HFFc6 (cell line): Measurements from ENCODE around the gene CLDN10. TPM values are rescaled to one million over a fixed set of nuclear protein-coding genes. Genes with fewer than 3 reads are reported as not detected.
"Not testable (repeated sequence)": the region's sequence is repeated elsewhere in the genome, so short reads cannot be mapped to it uniquely, and the experiment has no call there.

Source experiments
- DNase-seq: peaks from one replicate; pipeline ENCODE4 v3.0.0-alpha.2; 2018
- H3K27ac Mint-ChIP-seq: 2 replicates; pipeline ENCODE4 v1.8.0; 2020; ENCODE audit warnings: mild to moderate bottlenecking, mixed read lengths
- H3K27me3 Mint-ChIP-seq: 2 replicates; pipeline ENCODE4 v1.8.0; 2021; ENCODE audit warnings: mild to moderate bottlenecking, moderate library complexity, mixed read lengths; ENCODE audit not compliant: insufficient read depth
- H3K36me3 Mint-ChIP-seq: 2 replicates; pipeline ENCODE4 v1.8.0; 2021; ENCODE audit warnings: low read depth, mixed read lengths
- H3K4me1 Mint-ChIP-seq: 2 replicates; pipeline ENCODE4 v1.8.0; 2020; ENCODE audit warnings: low read depth, mixed read lengths
- H3K4me3 Mint-ChIP-seq: 2 replicates; pipeline ENCODE4 v1.8.0; 2020; ENCODE audit warnings: mild to moderate bottlenecking, moderate library complexity, mixed read lengths
- H3K9me3 Mint-ChIP-seq: 2 replicates; pipeline ENCODE4 v1.8.0; 2020; ENCODE audit warnings: mild to moderate bottlenecking, mixed read lengths
- CTCF ChIP-seq: fragments of 200-600 bp; sonication (generic); IDR thresholded peaks from 2 replicates; pipeline ENCODE4 v1.5.0; 2021; ENCODE audit warnings: antibody characterized with exemption, mild to moderate bottlenecking
- total RNA-seq, 6 experiments: library from RNA; stranded (reverse); fragmentation: NEBNext Ultra II Directional; extraction: Animal tissue kit (Norgen Biotek cat#: 25700); gene quantifications; 2 replicates in 1 of 6; 3 replicates in 5 of 6; pipeline ENCODE4 v1.2.3, GENCODE V29; 2021

The CLDN10 gene
- total RNA-seq, 6 experiments from 2014 or later, result not detected

GRCh38 chr13:95564733-95565291 is 12.3 kb downstream of the CLDN10 start:
- DNase-seq, result peak; percentile 46
- no peak overlapping the region for H3K4me3 Mint-ChIP-seq
- TF ChIP-seq CTCF, result no peak
- H3K27ac Mint-ChIP-seq, result no peak overlapping the region; the same call in 1 of the 2 replicates
- 0 out of 2 replicates have a peak, but pooled peaks cover 6% of the 10 kb centered on the region for H3K9me3 Mint-ChIP-seq
- peaks cover 4% of the 10 kb centered on the region; the same call in 1 of the 2 replicates for H3K36me3 Mint-ChIP-seq
- H3K4me1 Mint-ChIP-seq, result peaks cover 12% of the 10 kb centered on the region
- H3K27me3 Mint-ChIP-seq, result peaks cover 12% of the 10 kb centered on the region

DNA sequence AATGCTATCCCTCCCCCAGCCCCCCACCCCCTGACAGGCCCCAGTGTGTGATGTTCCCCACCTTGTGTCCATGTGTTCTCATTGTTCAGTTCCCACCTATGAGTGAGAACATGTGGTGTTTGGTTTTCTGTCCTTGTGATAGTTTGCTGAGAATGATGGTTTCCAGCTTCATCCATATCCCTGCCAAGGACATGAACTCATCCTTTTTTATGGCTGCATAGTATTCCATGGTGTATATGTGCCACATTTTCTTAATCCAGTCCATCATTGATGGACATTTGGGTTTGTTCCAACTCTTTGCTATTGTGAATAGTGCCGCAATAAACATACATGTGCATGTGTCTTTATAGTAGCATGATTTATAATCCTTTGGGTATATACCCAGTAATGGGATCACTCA is 13.2 kb downstream of the CLDN10 start:
- H3K36me3 Mint-ChIP-seq, H3K4me3 Mint-ChIP-seq, H3K9me3 Mint-ChIP-seq, H3K27ac Mint-ChIP-seq, DNase-seq: not testable (repeated sequence)
- Mint-ChIP-seq H3K27me3 (peaks cover 12% of the 10 kb centered on the region), H3K4me1 (peaks cover 12% of the 10 kb centered on the region)

DNA sequence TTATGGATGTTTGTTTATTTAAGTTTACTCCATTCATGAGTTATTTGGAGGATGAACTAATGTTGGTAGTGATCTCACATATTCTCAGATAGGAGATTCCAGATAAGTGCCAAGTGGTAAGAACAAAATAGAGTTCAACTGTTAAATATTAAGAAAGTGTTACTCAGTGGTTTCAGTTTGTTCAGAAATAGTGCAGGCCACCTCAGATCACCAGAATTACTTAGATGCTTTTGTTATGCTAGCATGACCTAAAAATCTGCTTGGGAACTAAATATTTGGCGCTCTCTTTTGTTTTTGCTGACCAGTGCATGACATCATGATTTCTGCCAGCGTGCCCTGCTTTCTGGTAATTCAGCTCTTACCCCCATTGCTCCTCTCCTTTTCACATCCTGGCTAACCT is 15.6 kb downstream of the CLDN10 start:
- no peak for TF ChIP-seq CTCF
- Mint-ChIP-seq H3K9me3 (0 out of 2 replicates have a peak, but pooled peaks cover 6% of the 10 kb centered on the region), H3K27ac (no peak overlapping the region), H3K36me3 (peaks cover 4% of the 10 kb centered on the region; the same call in 1 of the 2 replicates), H3K4me1 (peaks cover 12% of the 10 kb centered on the region), H3K4me3 (no peak overlapping the region), H3K27me3 (peaks cover 11% of the 10 kb centered on the region)
- DNase-seq, result no peak

DNA sequence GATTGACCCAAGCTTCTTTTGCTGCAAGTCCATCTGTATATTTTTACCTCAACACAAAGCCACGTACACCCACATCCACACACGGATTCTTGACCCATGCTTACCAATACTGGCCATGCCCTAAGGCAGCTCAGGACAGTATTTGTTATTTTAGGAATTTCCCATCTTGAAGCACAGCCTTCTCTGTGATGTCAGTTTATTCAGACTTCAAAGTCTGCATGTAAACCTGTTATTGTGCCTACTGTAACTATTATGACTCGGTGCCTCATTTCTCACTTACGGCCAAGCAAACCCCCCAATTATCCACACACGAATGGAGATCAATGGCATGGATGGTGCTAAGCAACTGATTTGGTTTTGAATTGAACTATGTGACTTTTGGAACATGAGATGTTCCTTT is 17.5 kb downstream of the CLDN10 start:
- no peak for DNase-seq
- Mint-ChIP-seq H3K27ac (no peak overlapping the region), H3K27me3 (peaks cover 11% of the 10 kb centered on the region), H3K36me3 (peaks cover 13% of the 10 kb centered on the region), H3K4me1 (peaks cover 3% of the 10 kb centered on the region), H3K4me3 (no peak overlapping the region), H3K9me3 (0 out of 2 replicates have a peak, but pooled peaks cover 6% of the 10 kb centered on the region)
- no peak for TF ChIP-seq CTCF

- no peaks in the 10 kb centered on the region for H3K9me3 Mint-ChIP-seq
Measured at GRCh38 chr13:95571941-95572340, 19.4 kb downstream of the CLDN10 start.

More at GRCh38 chr13:95571941-95572340, 19.4 kb downstream of the CLDN10 start:
- Mint-ChIP-seq H3K4me1 (no peaks in the 10 kb centered on the region; the same call in 1 of the 2 replicates), H3K27ac (no peak overlapping the region), H3K4me3 (no peak overlapping the region), H3K36me3 (peaks cover 23% of the 10 kb centered on the region), H3K27me3 (peaks cover 11% of the 10 kb centered on the region)
- no peak for DNase-seq
- TF ChIP-seq CTCF, result no peak
